Activated CD8-positive, alpha-beta memory T cell treated with anti-CD3 and anti-CD28 coated beads, Interleukin-2, amount 50 U/mL, for 24 hours (primary cell): Measurements from ENCODE around the gene HERPUD2.
"Not testable (repeated sequence)": the region's sequence is repeated elsewhere in the genome, so short reads cannot be mapped to it uniquely, and the experiment has no call there.

Experiments
- DNase-seq: peaks from one replicate; pipeline ENCODE4 v3.0.0-alpha.2; 2020; ENCODE audit errors: extremely low read depth

Gene HERPUD2

GRCh38 chr7:35680403-35681013 is 14.4 kb downstream of the HERPUD2 start:
- no peak for DNase-seq

GRCh38 chr7:35677582-35678356 is 17.2 kb downstream of the HERPUD2 start:
- no peak for DNase-seq

GRCh38 chr7:35676211-35676610 is 18.7 kb downstream of the HERPUD2 start:
- DNase-seq = no peak

GRCh38 chr7:35670856-35671569 is 23.9 kb downstream of the HERPUD2 start:
- no peak for DNase-seq

- not testable (repeated sequence) for DNase-seq
Measured at GRCh38 chr7:35660411-35660810, 34.5 kb downstream of the HERPUD2 start.

- no peak for DNase-seq
Measured at GRCh38 chr7:35658606-35659201, 36.2 kb downstream of the HERPUD2 start.

GRCh38 chr7:35657125-35657524 is 37.8 kb downstream of the HERPUD2 start:
- no peak for DNase-seq

- DNase-seq = not testable (repeated sequence)
Measured at GRCh38 chr7:35654558-35654957, 40.4 kb downstream of the HERPUD2 start.

GRCh38 chr7:35652124-35652523 is 42.8 kb downstream of the HERPUD2 start:
- DNase-seq = no peak

- DNase-seq = no peak
Measured at GRCh38 chr7:35650751-35651150, 44.2 kb downstream of the HERPUD2 start.

- DNase-seq = no peak
Measured at GRCh38 chr7:35649711-35650110, 45.2 kb downstream of the HERPUD2 start.

- no peak for DNase-seq
Measured at GRCh38 chr7:35648367-35648766, 46.6 kb downstream of the HERPUD2 start.

- DNase-seq = no peak
Measured at GRCh38 chr7:35647171-35647574, 47.8 kb downstream of the HERPUD2 start.

- no peak for DNase-seq
Measured at GRCh38 chr7:35646289-35647023, 48.5 kb downstream of the HERPUD2 start.

GRCh38 chr7:35645691-35646090 is 49.2 kb downstream of the HERPUD2 start:
- no peak for DNase-seq

- DNase-seq = no peak
Measured at GRCh38 chr7:35630024-35630972, 64.6 kb downstream of the HERPUD2 start.

- DNase-seq = no peak
Measured at GRCh38 chr7:35624299-35625186, 70.4 kb downstream of the HERPUD2 start.

- no peak for DNase-seq
Measured at GRCh38 chr7:35623381-35623780, 71.6 kb downstream of the HERPUD2 start.

- no peak for DNase-seq
Measured at GRCh38 chr7:35619863-35620262, 75.1 kb downstream of the HERPUD2 start.

GRCh38 chr7:35617041-35617440 is 77.9 kb downstream of the HERPUD2 start:
- no peak for DNase-seq
